Stimulated activated CD4-positive, alpha-beta T cell treated with anti-CD3 and anti-CD28 coated beads, Interleukin-4, amount 100 ng/mL, for 24 hours (primary cell): ENCODE measurements around the gene TAAR2.
"Not testable (repeated sequence)": the region's sequence is repeated elsewhere in the genome, so short reads cannot be mapped to it uniquely, and the experiment has no call there.

Experiments
- DNase-seq: peaks from one replicate; pipeline ENCODE4 v3.0.0-alpha.2; 2020

The TAAR2 gene

GRCh38 chr6:132612449-132613108, 11.5 kb downstream of the TAAR2 start:
- no peak for DNase-seq

GRCh38 chr6:132611616-132612015, 12.5 kb downstream of the TAAR2 start:
- no peak for DNase-seq

- DNase-seq = no peak
These were observed 16.4 kb downstream of the TAAR2 start for GRCh38 chr6:132607544-132608233.

GRCh38 chr6:132604635-132605152, 19.4 kb downstream of the TAAR2 start:
- DNase-seq = no peak

GRCh38 chr6:132600900-132601299, 23.2 kb downstream of the TAAR2 start:
- not testable (repeated sequence) for DNase-seq

GRCh38 chr6:132598473-132598872, 25.6 kb downstream of the TAAR2 start:
- DNase-seq = no peak

- DNase-seq = no peak
These were observed 27.9 kb downstream of the TAAR2 start for GRCh38 chr6:132596201-132596600.

- DNase-seq = no peak
These were observed 31.2 kb downstream of the TAAR2 start for GRCh38 chr6:132592855-132593254.

GRCh38 chr6:132590362-132590761, 33.7 kb downstream of the TAAR2 start:
- no peak for DNase-seq

GRCh38 chr6:132589454-132589853, 34.6 kb downstream of the TAAR2 start, which contains the start of gene TAAR5:
Gene TAAR5, minus strand, starts transcription at chr6:132589741. Its CDS starts 55 bp downstream, at chr6:132589686.
- no peak for DNase-seq

- DNase-seq = no peak
These were observed 36.7 kb downstream of the TAAR2 start for GRCh38 chr6:132587424-132587823.

- DNase-seq = no peak
These were observed 39.4 kb downstream of the TAAR2 start for GRCh38 chr6:132584698-132585097.

- DNase-seq = no peak
These were observed 52.3 kb downstream of the TAAR2 start for GRCh38 chr6:132571774-132572173.

GRCh38 chr6:132570221-132570777, 53.8 kb downstream of the TAAR2 start, which contains the start of gene TAAR6:
Gene TAAR6, plus strand, starts transcription at chr6:132570322. Its CDS starts 0 bp downstream, at chr6:132570322.
- no peak for DNase-seq

GRCh38 chr6:132569170-132569569, 54.9 kb downstream of the TAAR2 start:
- DNase-seq = no peak

- DNase-seq = no peak
These were observed 55.5 kb downstream of the TAAR2 start for GRCh38 chr6:132568611-132569010.

- DNase-seq = no peak
These were observed 56.5 kb downstream of the TAAR2 start for GRCh38 chr6:132567566-132567965.
